GM10266 (cell line): ENCODE results near the gene ACACB.

Experiments
- DNase-seq: peaks from one replicate; pipeline ENCODE4 v3.0.0; 2012; ENCODE audit errors: extremely low spot score
- CTCF ChIP-seq: IDR thresholded peaks from 2 replicates; pipeline ENCODE4 v1.5.1; 2012; ENCODE audit warnings: mild to moderate bottlenecking, low read depth; ENCODE audit not compliant: control insufficient read depth, insufficient read depth; ENCODE audit errors: missing control alignments

The ACACB gene

GRCh38 chr12:109284392-109284791 is 168.0 kb downstream of the ACACB start:
- no peak for TF ChIP-seq CTCF
- DNase-seq = no peak

- no peak for DNase-seq
- no peak for TF ChIP-seq CTCF
Observed at GRCh38 chr12:109286252-109286651, 169.9 kb downstream of the ACACB start.

DNA sequence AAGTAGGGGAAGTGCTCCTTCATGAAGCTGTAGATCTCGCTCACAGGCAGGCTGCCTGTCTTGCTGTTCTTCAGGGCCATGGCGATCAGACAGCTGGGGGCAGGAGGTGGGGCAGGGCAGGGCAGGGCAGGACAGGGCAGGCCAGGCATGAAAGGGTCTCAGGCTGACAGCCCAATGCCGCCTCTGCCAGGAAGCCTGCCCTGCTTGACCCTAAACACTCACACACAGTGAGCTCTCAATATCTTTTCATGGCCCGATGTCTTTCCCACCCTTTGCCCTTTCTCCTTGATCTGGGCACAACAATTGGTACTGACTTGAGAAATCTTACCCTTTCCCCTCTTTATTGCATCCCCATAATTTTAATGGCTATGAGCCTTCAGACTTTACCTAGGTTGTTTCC is 170.3 kb downstream of the ACACB start:
- DNase-seq = no peak
- no peak for TF ChIP-seq CTCF

DNA sequence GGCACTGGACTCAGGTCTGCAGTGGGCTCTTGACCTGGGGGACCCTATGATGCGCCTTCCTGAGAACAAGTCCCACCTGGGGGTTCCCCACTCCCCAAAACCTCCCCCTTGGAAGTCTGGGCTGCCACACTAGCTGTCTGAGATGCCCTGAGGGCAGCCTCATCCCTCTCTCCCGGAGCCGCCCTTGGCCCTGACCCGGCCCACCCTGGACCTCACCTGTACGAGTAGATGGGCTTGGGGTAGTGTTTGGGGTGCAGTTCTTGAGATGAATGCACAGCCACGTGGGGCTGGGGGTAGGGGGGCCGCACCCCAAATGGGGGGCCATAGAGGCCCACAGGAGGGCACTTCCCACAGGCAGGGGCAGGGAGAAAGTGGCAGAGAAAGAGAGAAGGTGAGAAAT is 170.8 kb downstream of the ACACB start:
- no peak for TF ChIP-seq CTCF
- DNase-seq = no peak

- no peak for TF ChIP-seq CTCF
Observed at GRCh38 chr12:109287811-109288469, 171.6 kb downstream of the ACACB start.

GRCh38 chr12:109288571-109288970 is 172.2 kb downstream of the ACACB start:
- TF ChIP-seq CTCF = no peak
- DNase-seq = no peak

More at GRCh38 chr12:109287811-109288469, 171.6 kb downstream of the ACACB start:
- no peak for DNase-seq

GRCh38 chr12:109289004-109289403 is 172.6 kb downstream of the ACACB start:
- DNase-seq = no peak
- TF ChIP-seq CTCF = no peak
